ENCODE data around the gene UFSP1.

- TF ChIP-seq EZH2 (IDR thresholded peaks at IDR 0.05; ENCODE audit: low read depth): no peak
- no peak for TF ChIP-seq CTCF (conservative IDR thresholded peaks at IDR 0.05)
Measured at GRCh38 chr7:100881136-100881535, 8.4 kb downstream of the UFSP1 start.
